Measurements from ENCODE around the gene SREBF2. TPM values are rescaled to one million over a fixed set of nuclear protein-coding genes. Genes with fewer than 3 reads are reported as not detected.
"Not testable (repeated sequence)": the region's sequence is repeated elsewhere in the genome, so short reads cannot be mapped to it uniquely, and the experiment has no call there.

SREBF2 gene
- total and polyA plus RNA-seq, 2 donors (not counting 1 experiment from before 2014, with no cell fraction given), result 116 to 287 TPM

DNA sequence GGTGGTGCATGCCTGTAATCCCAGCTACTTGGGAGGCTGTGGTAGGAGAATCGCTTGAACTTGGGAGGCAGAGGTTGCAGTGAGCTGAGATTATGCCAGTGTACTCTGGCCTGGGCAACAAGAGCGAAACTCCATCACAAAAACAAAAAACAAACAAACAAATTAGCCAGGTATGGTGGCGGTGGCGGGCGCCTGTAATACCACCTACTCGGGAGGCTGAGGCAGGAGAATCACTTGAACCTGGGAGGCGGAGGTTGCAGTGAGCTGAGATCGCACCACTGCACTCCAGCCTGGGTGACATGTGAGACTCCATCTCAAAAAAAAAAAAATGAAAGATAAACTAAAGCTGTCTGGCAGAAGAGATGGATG lies 116.0 kb downstream of the SREBF2 start:
- H3K36me3 ChIP-seq (replicated peaks in 1 of 2; ENCODE audit: control extremely low read depth in 1 of 2, control insufficient read depth in 1 of 2, extremely low read depth in 1 of 2, insufficient read depth in 2 of 2, low read length in 1 of 2); H2AFZ ChIP-seq (ENCODE audit: insufficient read depth, low read depth, low read length, poor library complexity, severe bottlenecking); ATAC-seq (ENCODE audit: low read depth); H4K20me1 ChIP-seq (ENCODE audit: control insufficient read depth, insufficient read depth, low read length, poor library complexity, severe bottlenecking); H3K79me2 ChIP-seq (ENCODE audit: control insufficient read depth, insufficient read depth, low read length); H3K9ac ChIP-seq (ENCODE audit: low read length); H3K9me3 ChIP-seq (ENCODE audit: control extremely low read depth in 1 of 3, control insufficient read depth in 2 of 3, insufficient read depth in 1 of 3, low read length in 2 of 3); H3K27ac ChIP-seq (ENCODE audit: low read length in 2 of 2); H3K9me3 Mint-ChIP-seq (ENCODE audit: insufficient read depth); DNase-seq; intact Hi-C loops (cut with micrococcal nuclease); H3K27me3 Mint-ChIP-seq; H3K4me3 ChIP-seq (ENCODE audit: control extremely low read depth in 1 of 5, extremely low read depth in 1 of 5, insufficient read depth in 1 of 5, low read depth in 2 of 5, low read length in 4 of 5); H3K4me2 ChIP-seq (replicated peaks; ENCODE audit: low read depth, low read length, poor library complexity, severe bottlenecking): not testable (repeated sequence)
- 90% methylated on average over 5 of the region's 8 CpGs for WGBS (ENCODE audit: insufficient coverage)
- Mint-ChIP-seq H3K27ac (peak overlapping the region; percentile 77), H3K4me3 (peak overlapping the region; percentile 43), H3K4me1 (peaks cover 53% of the 10 kb centered on the region)
- H3K27me3 ChIP-seq (replicated peaks in 1 of 4; ENCODE audit: control extremely low read depth in 1 of 4, control insufficient read depth in 3 of 4, insufficient read depth in 4 of 4, low read length in 3 of 4), result peaks cover 0 to 10% (median 0%) of the 10 kb centered on the region in 4 experiments
- CTCF ChIA-PET, result interaction anchor here (1.1 to 6.1 kb wide), 6 partner anchors 8 to 250 kb away, joined by 3 to 53 read pairs (median 4); partner anchors contain the start of genes MEI1 and NDUFA6
- H3K4me1 ChIP-seq (ENCODE audit: control insufficient read depth in 2 of 2, insufficient read depth in 2 of 2, low read length in 2 of 2), result peaks cover 28 to 61% of the 10 kb centered on the region in 2 donors
- POLR2A ChIA-PET, result interaction anchor here (1.0 to 1.7 kb wide), 2 partner anchors 8 to 27 kb away, joined by 4 to 11 read pairs; no protein-coding TSS in a partner anchor

DNA sequence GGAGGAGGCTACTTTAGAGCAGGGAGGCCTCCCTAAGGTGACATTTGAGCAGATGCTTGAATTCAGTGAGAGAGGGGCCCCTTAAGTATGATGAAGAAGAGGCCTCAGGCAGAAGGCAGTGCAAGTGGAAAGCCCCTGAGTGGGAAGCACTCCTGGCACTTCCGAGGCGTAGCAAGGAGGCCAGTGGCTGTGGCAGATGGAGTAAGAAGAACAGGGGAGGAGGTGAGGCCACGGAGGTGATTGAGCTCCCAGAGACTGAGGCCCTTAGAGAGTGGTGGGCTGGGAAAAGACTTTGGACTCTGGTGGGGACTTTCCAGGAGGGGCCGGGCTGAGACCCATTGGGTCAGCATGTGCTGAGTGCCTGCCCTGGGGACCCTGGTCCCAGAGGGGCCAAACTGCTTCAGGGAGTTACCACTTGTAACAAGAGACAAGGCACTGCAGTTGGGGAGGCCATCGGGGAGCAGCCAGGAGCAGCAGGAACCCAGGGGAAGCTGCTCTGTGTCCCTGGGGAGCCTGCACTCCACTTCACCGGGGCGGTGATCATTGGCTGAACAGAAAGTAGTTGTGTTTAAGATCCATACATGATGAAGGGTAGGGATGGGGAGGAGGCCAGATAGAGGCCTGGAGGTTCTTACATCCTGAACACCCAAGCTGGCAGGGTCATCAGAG lies 116.5 kb downstream of the SREBF2 start:
- H3K79me2 ChIP-seq (ENCODE audit: control insufficient read depth, insufficient read depth, low read length), result no peaks in the 10 kb centered on the region
- peak overlapping the region; percentile 38 for H3K4me2 ChIP-seq (replicated peaks; ENCODE audit: low read depth, low read length, poor library complexity, severe bottlenecking)
- H2AFZ ChIP-seq (ENCODE audit: insufficient read depth, low read depth, low read length, poor library complexity, severe bottlenecking), result peak overlapping the region; percentile 5
- Mint-ChIP-seq H3K4me1 (peaks cover 55% of the 10 kb centered on the region), H3K9me3 (ENCODE audit: insufficient read depth) (no peaks in the 10 kb centered on the region), H3K27me3 (no peaks in the 10 kb centered on the region), H3K4me3 (peak overlapping the region; percentile 43), H3K27ac (peak overlapping the region; percentile 77)
- CTCF ChIA-PET, result interaction anchor here (0.6 to 6.1 kb wide), 7 partner anchors 8 to 251 kb away, joined by 3 to 53 read pairs (median 4); partner anchors contain the start of genes MEI1 and NDUFA6
- 50% methylated on average over 7 of the region's 7 CpGs for WGBS (ENCODE audit: insufficient coverage)
- H3K36me3 ChIP-seq (replicated peaks in 1 of 2; ENCODE audit: control extremely low read depth in 1 of 2, control insufficient read depth in 1 of 2, extremely low read depth in 1 of 2, insufficient read depth in 2 of 2, low read length in 1 of 2), result no peaks in the 10 kb centered on the region
- no peak overlapping the region for H3K4me3 ChIP-seq (ENCODE audit: control extremely low read depth in 1 of 5, extremely low read depth in 1 of 5, insufficient read depth in 1 of 5, low read depth in 2 of 5, low read length in 4 of 5)
- ATAC-seq (ENCODE audit: low read depth) (no peak), DNase-seq (peak; percentile 64)
- TF ChIP-seq EZH2 (IDR thresholded peaks at IDR 0.05; ENCODE audit: borderline replicate concordance, insufficient read depth, low read depth, low read length, poor library complexity, severe bottlenecking), result no peak
- TF ChIP-seq, protein P1, sequence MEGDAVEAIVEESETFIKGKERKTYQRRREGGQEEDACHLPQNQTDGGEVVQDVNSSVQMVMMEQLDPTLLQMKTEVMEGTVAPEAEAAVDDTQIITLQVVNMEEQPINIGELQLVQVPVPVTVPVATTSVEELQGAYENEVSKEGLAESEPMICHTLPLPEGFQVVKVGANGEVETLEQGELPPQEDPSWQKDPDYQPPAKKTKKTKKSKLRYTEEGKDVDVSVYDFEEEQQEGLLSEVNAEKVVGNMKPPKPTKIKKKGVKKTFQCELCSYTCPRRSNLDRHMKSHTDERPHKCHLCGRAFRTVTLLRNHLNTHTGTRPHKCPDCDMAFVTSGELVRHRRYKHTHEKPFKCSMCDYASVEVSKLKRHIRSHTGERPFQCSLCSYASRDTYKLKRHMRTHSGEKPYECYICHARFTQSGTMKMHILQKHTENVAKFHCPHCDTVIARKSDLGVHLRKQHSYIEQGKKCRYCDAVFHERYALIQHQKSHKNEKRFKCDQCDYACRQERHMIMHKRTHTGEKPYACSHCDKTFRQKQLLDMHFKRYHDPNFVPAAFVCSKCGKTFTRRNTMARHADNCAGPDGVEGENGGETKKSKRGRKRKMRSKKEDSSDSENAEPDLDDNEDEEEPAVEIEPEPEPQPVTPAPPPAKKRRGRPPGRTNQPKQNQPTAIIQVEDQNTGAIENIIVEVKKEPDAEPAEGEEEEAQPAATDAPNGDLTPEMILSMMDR (IDR thresholded peaks at IDR 0.05), result no peak
- peak overlapping the region; percentile 5 for H3K9ac ChIP-seq (ENCODE audit: low read length)
- H4K20me1 ChIP-seq (ENCODE audit: control insufficient read depth, insufficient read depth, low read length, poor library complexity, severe bottlenecking), result no peaks in the 10 kb centered on the region
- no peaks in the 10 kb centered on the region for H3K9me3 ChIP-seq (ENCODE audit: control extremely low read depth in 1 of 3, control insufficient read depth in 2 of 3, insufficient read depth in 1 of 3, low read length in 2 of 3)
- peak overlapping the region in 1 of 2 donors; percentile 24 for H3K27ac ChIP-seq (ENCODE audit: low read length in 2 of 2)
- H3K4me1 ChIP-seq (ENCODE audit: control insufficient read depth in 2 of 2, insufficient read depth in 2 of 2, low read length in 2 of 2), result peaks cover 28 to 61% of the 10 kb centered on the region in 2 donors
- intact Hi-C loops (cut with micrococcal nuclease), result no loop called here
- POLR2A ChIA-PET, result interaction anchor here (0.5 to 1.7 kb wide), 3 partner anchors 9 to 110 kb away, joined by 4 to 11 read pairs (median 6); no protein-coding TSS in a partner anchor
- H3K27me3 ChIP-seq (replicated peaks in 1 of 4; ENCODE audit: control extremely low read depth in 1 of 4, control insufficient read depth in 3 of 4, insufficient read depth in 4 of 4, low read length in 3 of 4), result peaks cover 0 to 10% (median 0%) of the 10 kb centered on the region in 4 experiments
